Nephron (organoid): ENCODE measurements around the gene CKAP4.
A peak's percentile ranks its signal among the peaks of the same experiment; 100 is the strongest.

Experiments
- H3K27ac Mint-ChIP-seq, 3 experiments: 2 replicates each; pipeline ENCODE4 v1.8.0; 2020; ENCODE audit warnings: mixed read lengths in 3 of 3, mild to moderate bottlenecking in 2 of 3, moderate library complexity in 1 of 3
- H3K27me3 Mint-ChIP-seq: 2 replicates; pipeline ENCODE4 v1.8.0; 2021; ENCODE audit warnings: low read depth, mild to moderate bottlenecking, moderate library complexity, mixed read lengths
- H3K36me3 Mint-ChIP-seq: 2 replicates; pipeline ENCODE4 v1.8.0; 2020; ENCODE audit warnings: low read depth, mixed read lengths
- H3K4me1 Mint-ChIP-seq: 2 replicates; pipeline ENCODE4 v1.8.0; 2020; ENCODE audit warnings: mixed read lengths
- H3K4me3 Mint-ChIP-seq, 3 experiments: 2 replicates each; pipeline ENCODE4 v1.8.0; 2020; ENCODE audit warnings: mild to moderate bottlenecking in 3 of 3, mixed read lengths in 3 of 3, moderate library complexity in 2 of 3
- H3K9me3 Mint-ChIP-seq: 2 replicates; pipeline ENCODE4 v1.8.0; 2020; ENCODE audit warnings: mixed read lengths
- TF ChIP-seq, protein P1 (sequence below), 3 experiments: fragments of 200-600 bp; sonication (generic); IDR thresholded peaks; one replicate each; pipeline ENCODE4 v1.5.0; 2021; ENCODE audit warnings: antibody characterized with exemption in 3 of 3; ENCODE audit not compliant: unreplicated experiment in 3 of 3

Gene CKAP4

DNA sequence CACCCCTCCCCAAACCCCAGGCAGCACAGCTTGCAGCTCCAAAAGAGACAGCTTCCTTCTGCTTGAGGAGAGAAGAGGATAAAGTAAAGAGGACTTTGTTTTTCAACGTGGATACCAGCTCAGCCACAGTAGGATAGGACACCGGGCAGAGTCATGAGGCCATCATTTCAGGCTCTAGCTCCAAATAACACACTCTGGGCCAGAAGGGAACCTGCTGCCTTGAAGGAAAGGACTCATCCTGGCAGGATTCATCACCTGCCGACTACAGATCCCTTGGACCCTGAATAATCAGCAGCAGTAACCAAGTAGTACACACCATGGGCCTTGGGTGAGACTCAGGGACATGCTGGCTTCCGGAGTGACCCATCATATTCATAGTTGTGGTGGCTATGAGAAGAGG lies 10.4 kb upstream of the CKAP4 start:
- no peaks in the 10 kb centered on the region for H3K27me3 Mint-ChIP-seq
- H3K27ac Mint-ChIP-seq, result no peak overlapping the region
- no peaks in the 10 kb centered on the region for H3K4me1 Mint-ChIP-seq
- H3K9me3 Mint-ChIP-seq, result peaks cover 8% of the 10 kb centered on the region
- H3K4me3 Mint-ChIP-seq, result no peak overlapping the region
- TF ChIP-seq, protein P1, sequence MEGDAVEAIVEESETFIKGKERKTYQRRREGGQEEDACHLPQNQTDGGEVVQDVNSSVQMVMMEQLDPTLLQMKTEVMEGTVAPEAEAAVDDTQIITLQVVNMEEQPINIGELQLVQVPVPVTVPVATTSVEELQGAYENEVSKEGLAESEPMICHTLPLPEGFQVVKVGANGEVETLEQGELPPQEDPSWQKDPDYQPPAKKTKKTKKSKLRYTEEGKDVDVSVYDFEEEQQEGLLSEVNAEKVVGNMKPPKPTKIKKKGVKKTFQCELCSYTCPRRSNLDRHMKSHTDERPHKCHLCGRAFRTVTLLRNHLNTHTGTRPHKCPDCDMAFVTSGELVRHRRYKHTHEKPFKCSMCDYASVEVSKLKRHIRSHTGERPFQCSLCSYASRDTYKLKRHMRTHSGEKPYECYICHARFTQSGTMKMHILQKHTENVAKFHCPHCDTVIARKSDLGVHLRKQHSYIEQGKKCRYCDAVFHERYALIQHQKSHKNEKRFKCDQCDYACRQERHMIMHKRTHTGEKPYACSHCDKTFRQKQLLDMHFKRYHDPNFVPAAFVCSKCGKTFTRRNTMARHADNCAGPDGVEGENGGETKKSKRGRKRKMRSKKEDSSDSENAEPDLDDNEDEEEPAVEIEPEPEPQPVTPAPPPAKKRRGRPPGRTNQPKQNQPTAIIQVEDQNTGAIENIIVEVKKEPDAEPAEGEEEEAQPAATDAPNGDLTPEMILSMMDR (IDR thresholded peaks at IDR 0.05; ENCODE audit: unreplicated experiment in 3 of 3), result no peak
- no peaks in the 10 kb centered on the region for H3K36me3 Mint-ChIP-seq

DNA sequence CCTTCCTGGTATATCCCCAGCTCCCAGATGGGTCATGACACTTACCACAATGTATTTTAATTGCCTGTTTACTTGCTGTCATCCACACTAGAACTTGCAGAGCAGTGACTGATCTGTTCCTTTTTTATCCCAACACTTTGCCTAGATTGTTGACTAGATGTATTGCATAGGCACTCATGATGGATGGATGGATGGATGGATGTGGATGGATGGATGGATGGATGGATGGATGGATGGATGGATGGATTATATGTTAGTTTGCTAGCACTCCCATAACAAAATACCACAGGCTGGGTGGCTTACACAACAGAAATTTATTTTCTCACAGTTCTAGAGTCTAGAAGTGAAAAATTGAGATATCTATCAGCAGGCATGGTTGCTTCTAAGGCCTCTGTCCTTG lies 8.7 kb upstream of the CKAP4 start:
- Mint-ChIP-seq H3K4me1 (peaks cover 7% of the 10 kb centered on the region), H3K27me3 (no peaks in the 10 kb centered on the region), H3K9me3 (no peaks in the 10 kb centered on the region), H3K4me3 (no peak overlapping the region), H3K36me3 (no peaks in the 10 kb centered on the region), H3K27ac (no peak overlapping the region)
- TF ChIP-seq, protein P1 (IDR thresholded peaks at IDR 0.05; ENCODE audit: unreplicated experiment in 3 of 3), result no peak

DNA sequence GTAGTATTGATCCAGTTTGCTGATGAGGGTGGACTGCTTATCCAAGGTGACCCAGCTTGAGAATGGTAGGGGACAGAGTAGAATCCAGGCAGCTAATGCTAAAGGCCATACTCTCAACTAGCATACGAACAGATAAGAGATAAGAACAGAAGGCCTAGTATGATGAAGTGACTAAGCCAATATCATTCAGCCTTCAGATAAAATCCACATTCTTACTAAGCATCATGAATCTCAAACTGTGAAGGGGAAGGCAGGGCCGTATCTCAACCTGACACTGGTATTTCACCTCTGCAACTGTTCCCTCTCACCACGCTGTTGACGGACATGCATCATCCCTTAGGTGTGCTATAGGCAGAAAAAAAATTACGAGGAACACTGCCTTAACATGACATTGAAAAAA lies 8.1 kb upstream of the CKAP4 start:
- TF ChIP-seq, protein P1 (IDR thresholded peaks at IDR 0.05; ENCODE audit: unreplicated experiment in 3 of 3), result no peak
- no peaks in the 10 kb centered on the region for H3K36me3 Mint-ChIP-seq
- H3K27ac Mint-ChIP-seq, result no peak overlapping the region
- no peak overlapping the region for H3K4me3 Mint-ChIP-seq
- H3K4me1 Mint-ChIP-seq, result peaks cover 12% of the 10 kb centered on the region
- H3K9me3 Mint-ChIP-seq, result no peaks in the 10 kb centered on the region
- no peaks in the 10 kb centered on the region for H3K27me3 Mint-ChIP-seq

DNA sequence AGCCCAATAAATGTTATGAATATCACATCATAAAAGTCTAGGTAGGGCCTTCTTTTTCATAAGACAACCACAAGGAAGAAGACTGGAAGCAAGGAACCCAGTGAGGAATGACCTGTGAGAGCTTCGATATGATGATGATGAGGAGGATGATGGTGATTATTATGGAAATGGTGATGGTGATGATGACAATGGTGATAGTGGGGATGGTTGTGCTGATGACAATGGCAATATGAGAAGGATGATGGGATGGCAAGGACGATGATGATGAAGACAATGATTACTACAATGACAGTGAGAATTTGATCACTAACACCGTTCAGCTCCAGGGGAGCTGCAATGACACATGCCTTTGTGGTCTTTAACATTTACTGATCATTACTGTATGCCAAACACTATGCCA lies 7.7 kb upstream of the CKAP4 start:
- peaks cover 16% of the 10 kb centered on the region for H3K4me1 Mint-ChIP-seq
- H3K27ac Mint-ChIP-seq, result no peak overlapping the region
- no peaks in the 10 kb centered on the region for H3K27me3 Mint-ChIP-seq
- TF ChIP-seq, protein P1 (IDR thresholded peaks at IDR 0.05; ENCODE audit: unreplicated experiment in 3 of 3), result no peak
- H3K36me3 Mint-ChIP-seq, result no peaks in the 10 kb centered on the region
- no peak overlapping the region for H3K4me3 Mint-ChIP-seq
- no peaks in the 10 kb centered on the region for H3K9me3 Mint-ChIP-seq

DNA sequence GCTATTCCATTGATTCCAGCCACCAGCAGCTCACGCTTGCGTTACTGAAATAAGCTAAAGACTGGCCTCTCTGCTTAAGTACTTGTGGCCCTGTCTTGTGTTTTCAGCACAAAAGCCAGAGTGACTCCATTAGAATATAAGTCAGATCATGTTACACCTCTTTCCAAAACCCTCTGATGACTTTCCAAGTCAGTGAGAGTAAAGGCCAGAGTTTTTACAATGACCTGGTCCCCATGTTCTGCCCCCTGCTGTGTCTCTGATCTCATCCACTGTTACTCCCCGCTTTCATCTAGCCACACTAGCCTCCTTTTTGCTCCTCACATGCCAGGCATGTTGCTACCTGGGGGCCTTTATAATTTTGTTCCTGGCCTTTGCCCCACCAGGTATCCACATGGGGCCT lies 6.9 kb upstream of the CKAP4 start:
- TF ChIP-seq, protein P1 (IDR thresholded peaks at IDR 0.05; ENCODE audit: unreplicated experiment in 3 of 3), result no peak
- Mint-ChIP-seq H3K4me3 (no peak overlapping the region), H3K27ac (no peak overlapping the region), H3K9me3 (no peaks in the 10 kb centered on the region), H3K4me1 (peaks cover 21% of the 10 kb centered on the region), H3K36me3 (no peaks in the 10 kb centered on the region), H3K27me3 (no peaks in the 10 kb centered on the region)

DNA sequence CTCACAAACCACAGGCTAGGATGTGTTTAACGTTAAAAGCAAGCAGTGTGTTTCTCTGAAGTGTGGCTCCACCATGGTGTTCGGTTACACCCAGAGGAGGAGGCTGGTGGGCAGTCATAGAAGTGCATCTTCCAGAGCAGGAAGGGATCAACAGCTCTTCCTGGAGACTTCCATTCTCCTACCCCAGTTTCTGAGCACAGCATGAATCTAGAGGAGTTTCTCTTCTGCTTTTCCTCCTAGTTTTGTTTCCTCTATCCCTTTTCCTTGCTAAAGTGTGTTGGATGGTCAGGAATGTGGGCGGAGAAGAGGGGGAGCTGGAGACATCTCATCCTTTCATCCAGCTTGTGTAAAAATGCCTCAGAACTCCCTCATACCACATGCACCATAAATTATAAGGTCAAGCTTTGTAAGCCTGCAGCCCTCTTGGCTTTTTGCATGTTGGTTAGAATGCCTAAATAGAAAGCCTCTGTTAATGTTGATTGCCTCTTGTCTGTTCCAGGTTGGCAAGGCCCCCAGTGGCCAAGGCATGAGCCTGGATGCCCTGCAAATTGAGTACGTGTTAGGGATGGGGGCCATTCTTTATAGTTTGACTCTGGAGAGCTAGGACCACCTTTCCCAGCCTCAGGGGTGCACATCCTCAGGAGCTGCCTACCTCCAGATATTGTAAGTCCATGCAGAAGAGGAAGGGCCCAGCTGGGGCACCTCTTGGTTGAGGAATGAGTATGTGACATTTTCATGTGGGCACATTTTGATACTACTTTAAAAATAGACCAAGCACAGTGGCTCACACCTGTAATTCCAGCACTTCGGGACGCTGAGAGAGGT lies 4.0 kb upstream of the CKAP4 start:
- peaks cover 33% of the 10 kb centered on the region for H3K4me1 Mint-ChIP-seq
- peak overlapping the region; percentile 23 to 66 (median 52) for H3K4me3 Mint-ChIP-seq
- peak overlapping the region; percentile 96 to 97 (median 96) for H3K27ac Mint-ChIP-seq
- H3K27me3 Mint-ChIP-seq, result no peaks in the 10 kb centered on the region
- TF ChIP-seq, protein P1 (IDR thresholded peaks at IDR 0.05; ENCODE audit: unreplicated experiment in 3 of 3), result peak in 1 of 3 experiments; percentile 22
- H3K9me3 Mint-ChIP-seq, result no peaks in the 10 kb centered on the region
- no peaks in the 10 kb centered on the region for H3K36me3 Mint-ChIP-seq
